22Rv1 (cell line): ENCODE results near the gene LHPP.

Experiments used
- CTCF ChIP-seq: fragments of 450-650 bp; IDR thresholded peaks from 2 replicates; pipeline ENCODE4 v1.5.1; 2017; ENCODE audit warnings: mild to moderate bottlenecking
- ZFX ChIP-seq: fragments of 450-650 bp; IDR thresholded peaks from 2 replicates; pipeline ENCODE4 v1.6.1; 2017; ENCODE audit warnings: antibody characterized with exemption, borderline replicate concordance

- TF ChIP-seq CTCF: no peak
- no peak for TF ChIP-seq ZFX
Measured at GRCh38 chr10:124658591-124659242, 197.1 kb downstream of the LHPP start.
